ENCODE results near the gene GRIK4. TPM values are rescaled to one million over a fixed set of nuclear protein-coding genes. Genes with fewer than 3 reads are reported as not detected.
"Not testable (repeated sequence)": the region's sequence is repeated elsewhere in the genome, so short reads cannot be mapped to it uniquely, and the experiment has no call there.

Gene GRIK4
- polyA plus RNA-seq, 1 donor, result 0.94 TPM

GRCh38 chr11:121031167-121031566 is 519.6 kb downstream of the GRIK4 start:
- no peak overlapping the region for H3K4me3 ChIP-seq (ENCODE audit: low read length)
- DNase-seq, result no peak
- no peaks in the 10 kb centered on the region for H3K36me3 ChIP-seq (ENCODE audit: control insufficient read depth, insufficient read depth, low read length)
- no peaks in the 10 kb centered on the region for H3K9me3 ChIP-seq (ENCODE audit: control insufficient read depth, low read depth, low read length)
- WGBS (ENCODE audit: insufficient coverage, low lambda C conversion rate), result 80% methylated on average over 1 of the region's 2 CpGs
- no peak overlapping the region for H3K27ac ChIP-seq (ENCODE audit: low read length)
- H3K4me1 ChIP-seq (ENCODE audit: control insufficient read depth, insufficient read depth, low read length), result peaks cover 3% of the 10 kb centered on the region
- H3K27me3 ChIP-seq (ENCODE audit: control insufficient read depth, insufficient read depth, low read length), result no peaks in the 10 kb centered on the region

- DNase-seq; H3K36me3 ChIP-seq (ENCODE audit: control insufficient read depth, insufficient read depth, low read length); H3K4me3 ChIP-seq (ENCODE audit: low read length); H3K27ac ChIP-seq (ENCODE audit: low read length); H3K4me1 ChIP-seq (ENCODE audit: control insufficient read depth, insufficient read depth, low read length); H3K9me3 ChIP-seq (ENCODE audit: control insufficient read depth, low read depth, low read length); H3K27me3 ChIP-seq (ENCODE audit: control insufficient read depth, insufficient read depth, low read length): not testable (repeated sequence)
- no CpG with 5 or more reads among the region's 4 CpGs for WGBS (ENCODE audit: insufficient coverage, low lambda C conversion rate)
Measured at GRCh38 chr11:121031648-121032047, 520.1 kb downstream of the GRIK4 start.

DNA sequence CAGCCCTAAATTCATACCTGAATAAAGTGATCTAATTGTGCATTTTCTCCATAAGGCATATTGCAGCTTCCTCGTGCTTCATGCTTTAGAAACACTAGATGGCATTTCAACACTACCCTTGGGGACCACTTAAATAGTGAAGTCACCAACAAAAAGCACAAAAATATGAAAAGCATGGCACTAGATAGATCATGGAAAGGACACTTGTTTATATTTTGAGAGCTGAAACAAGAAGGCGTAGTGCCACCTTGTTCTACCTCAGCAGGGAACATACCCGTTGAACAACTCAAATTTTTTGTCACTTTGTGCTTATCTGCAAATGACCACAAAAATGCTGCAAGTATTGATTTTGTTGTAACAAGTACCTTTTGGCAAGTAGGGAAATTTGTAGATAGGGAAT is 521.0 kb downstream of the GRIK4 start:
- no CpG with 5 or more reads among the region's 3 CpGs for WGBS (ENCODE audit: insufficient coverage, low lambda C conversion rate)
- Histone ChIP-seq H3K4me1 (ENCODE audit: control insufficient read depth, insufficient read depth, low read length) (peaks cover 3% of the 10 kb centered on the region), H3K36me3 (ENCODE audit: control insufficient read depth, insufficient read depth, low read length) (no peaks in the 10 kb centered on the region), H3K27ac (ENCODE audit: low read length) (no peak overlapping the region), H3K27me3 (ENCODE audit: control insufficient read depth, insufficient read depth, low read length) (no peaks in the 10 kb centered on the region), H3K9me3 (ENCODE audit: control insufficient read depth, low read depth, low read length) (no peaks in the 10 kb centered on the region), H3K4me3 (ENCODE audit: low read length) (no peak overlapping the region)
- DNase-seq, result no peak

- Histone ChIP-seq H3K27me3 (ENCODE audit: control insufficient read depth, insufficient read depth, low read length) (no peaks in the 10 kb centered on the region), H3K4me3 (ENCODE audit: low read length) (no peak overlapping the region), H3K36me3 (ENCODE audit: control insufficient read depth, insufficient read depth, low read length) (no peaks in the 10 kb centered on the region), H3K9me3 (ENCODE audit: control insufficient read depth, low read depth, low read length) (no peaks in the 10 kb centered on the region), H3K4me1 (ENCODE audit: control insufficient read depth, insufficient read depth, low read length) (peaks cover 6% of the 10 kb centered on the region), H3K27ac (ENCODE audit: low read length) (peak overlapping the region; percentile 18)
- DNase-seq, result peak; percentile 29 to 62
- 70% methylated on average over 2 of the region's 4 CpGs for WGBS (ENCODE audit: insufficient coverage, low lambda C conversion rate)
Measured at GRCh38 chr11:121033635-121034034, 522.1 kb downstream of the GRIK4 start.

GRCh38 chr11:121035169-121035755 is 523.7 kb downstream of the GRIK4 start:
- 40% methylated on average over 1 of the region's 4 CpGs for WGBS (ENCODE audit: insufficient coverage, low lambda C conversion rate)
- no peak overlapping the region for H3K27ac ChIP-seq (ENCODE audit: low read length)
- no peak overlapping the region for H3K4me3 ChIP-seq (ENCODE audit: low read length)
- no peaks in the 10 kb centered on the region for H3K27me3 ChIP-seq (ENCODE audit: control insufficient read depth, insufficient read depth, low read length)
- peaks cover 8% of the 10 kb centered on the region for H3K4me1 ChIP-seq (ENCODE audit: control insufficient read depth, insufficient read depth, low read length)
- no peaks in the 10 kb centered on the region for H3K9me3 ChIP-seq (ENCODE audit: control insufficient read depth, low read depth, low read length)
- DNase-seq, result no peak
- no peaks in the 10 kb centered on the region for H3K36me3 ChIP-seq (ENCODE audit: control insufficient read depth, insufficient read depth, low read length)

GRCh38 chr11:121035780-121036179 is 524.2 kb downstream of the GRIK4 start:
- no CpG with 5 or more reads among the region's 3 CpGs for WGBS (ENCODE audit: insufficient coverage, low lambda C conversion rate)
- Histone ChIP-seq H3K9me3 (ENCODE audit: control insufficient read depth, low read depth, low read length) (no peaks in the 10 kb centered on the region), H3K36me3 (ENCODE audit: control insufficient read depth, insufficient read depth, low read length) (no peaks in the 10 kb centered on the region), H3K4me1 (ENCODE audit: control insufficient read depth, insufficient read depth, low read length) (peaks cover 8% of the 10 kb centered on the region), H3K27ac (ENCODE audit: low read length) (no peak overlapping the region), H3K27me3 (ENCODE audit: control insufficient read depth, insufficient read depth, low read length) (no peaks in the 10 kb centered on the region), H3K4me3 (ENCODE audit: low read length) (no peak overlapping the region)
- no peak for DNase-seq

- no peaks in the 10 kb centered on the region for H3K27me3 ChIP-seq (ENCODE audit: control insufficient read depth, insufficient read depth, low read length)
- no CpG with 5 or more reads among the region's 1 CpG for WGBS (ENCODE audit: insufficient coverage, low lambda C conversion rate)
- DNase-seq, result no peak
Measured at GRCh38 chr11:121037016-121037415, 525.5 kb downstream of the GRIK4 start.

More at GRCh38 chr11:121037016-121037415, 525.5 kb downstream of the GRIK4 start:
- Histone ChIP-seq H3K36me3 (ENCODE audit: control insufficient read depth, insufficient read depth, low read length) (no peaks in the 10 kb centered on the region), H3K27ac (ENCODE audit: low read length) (no peak overlapping the region), H3K4me3 (ENCODE audit: low read length) (no peak overlapping the region), H3K9me3 (ENCODE audit: control insufficient read depth, low read depth, low read length) (no peaks in the 10 kb centered on the region), H3K4me1 (ENCODE audit: control insufficient read depth, insufficient read depth, low read length) (peaks cover 8% of the 10 kb centered on the region)

Other genes starting within 250 kb of the GRIK4 start
- 5.4 TPM for gene TLCD5, start 186.4 kb upstream of the GRIK4 start, polyA plus RNA-seq
- gene ARHGEF12, start 175.3 kb upstream of the GRIK4 start, polyA plus RNA-seq, result 54.9 TPM